AG09319 (cell line): ENCODE results near the gene KCTD5.

Source experiments
- DNase-seq: peaks from one replicate; pipeline ENCODE4 v3.0.0-alpha.2; 2010; ENCODE audit warnings: low read depth; ENCODE audit errors: extremely low read depth
- TF ChIP-seq, protein P1 (sequence below): IDR thresholded peaks from 2 replicates; pipeline ENCODE4 v1.5.1; 2011; ENCODE audit warnings: low read depth, mild to moderate bottlenecking, inconsistent platforms, low read length, moderate library complexity

KCTD5 gene

GRCh38 chr16:2701713-2702437, 19.6 kb downstream of the KCTD5 start:
- DNase-seq = no peak
- TF ChIP-seq, protein P1, sequence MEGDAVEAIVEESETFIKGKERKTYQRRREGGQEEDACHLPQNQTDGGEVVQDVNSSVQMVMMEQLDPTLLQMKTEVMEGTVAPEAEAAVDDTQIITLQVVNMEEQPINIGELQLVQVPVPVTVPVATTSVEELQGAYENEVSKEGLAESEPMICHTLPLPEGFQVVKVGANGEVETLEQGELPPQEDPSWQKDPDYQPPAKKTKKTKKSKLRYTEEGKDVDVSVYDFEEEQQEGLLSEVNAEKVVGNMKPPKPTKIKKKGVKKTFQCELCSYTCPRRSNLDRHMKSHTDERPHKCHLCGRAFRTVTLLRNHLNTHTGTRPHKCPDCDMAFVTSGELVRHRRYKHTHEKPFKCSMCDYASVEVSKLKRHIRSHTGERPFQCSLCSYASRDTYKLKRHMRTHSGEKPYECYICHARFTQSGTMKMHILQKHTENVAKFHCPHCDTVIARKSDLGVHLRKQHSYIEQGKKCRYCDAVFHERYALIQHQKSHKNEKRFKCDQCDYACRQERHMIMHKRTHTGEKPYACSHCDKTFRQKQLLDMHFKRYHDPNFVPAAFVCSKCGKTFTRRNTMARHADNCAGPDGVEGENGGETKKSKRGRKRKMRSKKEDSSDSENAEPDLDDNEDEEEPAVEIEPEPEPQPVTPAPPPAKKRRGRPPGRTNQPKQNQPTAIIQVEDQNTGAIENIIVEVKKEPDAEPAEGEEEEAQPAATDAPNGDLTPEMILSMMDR = no peak

GRCh38 chr16:2702438-2702825, 20.1 kb downstream of the KCTD5 start:
- DNase-seq = no peak
- TF ChIP-seq, protein P1 = no peak

DNA sequence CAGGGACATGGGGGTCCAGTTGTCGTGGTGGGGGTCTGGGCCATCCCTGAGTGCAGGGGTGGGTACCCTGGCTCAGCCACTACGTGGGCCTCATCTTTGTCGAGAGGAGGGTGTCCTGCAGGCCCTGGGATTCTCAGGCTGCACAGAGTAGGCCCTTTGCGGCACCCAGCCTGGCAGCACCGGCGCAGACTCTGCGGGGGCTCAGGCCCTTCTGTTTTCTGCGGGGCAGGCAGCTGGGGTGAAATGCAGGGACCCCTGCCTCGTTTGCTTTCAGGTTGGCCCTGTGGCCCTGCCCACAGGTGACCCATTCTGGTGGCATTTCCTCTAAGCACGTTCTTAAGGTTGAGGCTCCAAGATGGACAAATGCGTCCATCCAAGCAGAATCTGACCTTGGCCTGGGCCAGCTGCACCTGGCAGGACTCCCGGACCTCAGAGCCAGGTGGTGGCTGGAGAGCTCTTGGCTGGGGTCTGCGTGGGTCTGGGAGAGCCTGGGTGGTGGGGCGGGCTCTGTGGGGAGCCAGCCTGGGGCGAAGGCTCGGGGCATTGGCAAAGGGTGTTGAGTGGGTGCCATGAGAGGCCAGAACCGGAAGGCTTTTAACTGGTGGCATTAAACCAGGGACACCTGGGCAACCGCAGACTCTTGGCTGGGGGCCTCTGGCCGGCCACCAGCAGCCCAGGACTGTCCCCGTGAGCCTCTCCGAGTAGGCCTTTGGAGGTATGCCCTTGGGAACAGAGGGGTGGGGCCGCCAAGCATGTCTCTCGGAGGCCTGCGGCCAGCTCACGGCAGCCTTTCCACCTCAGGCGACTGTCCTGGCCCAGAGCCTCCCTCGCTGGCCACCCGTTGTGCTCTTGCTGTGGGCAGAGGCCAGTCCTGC, 20.8 kb downstream of the KCTD5 start:
- no peak for DNase-seq
- TF ChIP-seq, protein P1 = no peak

GRCh38 chr16:2704166-2704982, 22.1 kb downstream of the KCTD5 start:
- no peak for DNase-seq
- TF ChIP-seq, protein P1 = no peak

- TF ChIP-seq, protein P1 = no peak
- no peak for DNase-seq
These were observed 22.6 kb downstream of the KCTD5 start for GRCh38 chr16:2704983-2705275.

DNA sequence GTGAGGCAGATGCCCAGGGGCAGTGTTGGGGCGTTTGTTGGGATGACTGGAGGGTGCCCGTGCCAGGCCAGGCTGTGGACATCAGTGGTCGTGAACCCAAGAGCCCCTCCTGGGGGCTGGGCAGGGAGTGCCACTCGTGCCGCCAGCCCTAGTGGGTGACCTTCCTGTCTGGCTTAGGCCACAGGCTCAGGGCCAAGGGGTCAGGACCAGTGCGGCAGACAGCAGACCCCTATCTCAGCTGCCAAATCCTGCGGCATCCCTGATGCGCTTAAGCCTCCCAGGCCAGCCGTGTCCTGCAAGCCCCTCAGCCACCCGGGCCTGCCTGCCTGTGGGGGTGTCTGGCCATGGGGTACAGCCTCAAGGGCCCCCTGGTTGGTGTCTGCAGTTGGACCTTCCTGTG, 23.0 kb downstream of the KCTD5 start:
- TF ChIP-seq, protein P1 = no peak
- DNase-seq = no peak
